A549 (cell line): Measurements from ENCODE around the gene MYO1B.

Experiments
- EHF ChIP-seq: fragments of 250-450 bp; sonication (Bioruptor Pico); IDR thresholded peaks from 2 replicates; pipeline ENCODE4 v1.5.0; 2020; ENCODE audit warnings: mild to moderate bottlenecking
- MYC ChIP-seq: IDR thresholded peaks from 2 replicates; pipeline ENCODE4 v1.6.1; 2012; ENCODE audit warnings: mild to moderate bottlenecking, inconsistent platforms, low read length, improper control_type of control experiment, borderline replicate concordance
- PHF8 ChIP-seq: fragments of 200-600 bp; sonication (generic); IDR thresholded peaks from 2 replicates; pipeline ENCODE4 v1.6.1; 2016; ENCODE audit warnings: low read depth, mild to moderate bottlenecking, antibody characterized with exemption, moderate library complexity, borderline replicate concordance
- TF ChIP-seq, protein P1 (sequence below): fragments of >200 bp; sonication (Bioruptor Twin); formaldehyde crosslinking; IDR thresholded peaks from 3 replicates; pipeline ENCODE4 v1.5.1; 2016
- TF ChIP-seq, protein P2 (sequence below): fragments of 200-600 bp; sonication (generic); IDR thresholded peaks from 2 replicates; pipeline ENCODE4 v1.6.1; 2016; ENCODE audit warnings: antibody characterized with exemption, mild to moderate bottlenecking, moderate library complexity

DNA sequence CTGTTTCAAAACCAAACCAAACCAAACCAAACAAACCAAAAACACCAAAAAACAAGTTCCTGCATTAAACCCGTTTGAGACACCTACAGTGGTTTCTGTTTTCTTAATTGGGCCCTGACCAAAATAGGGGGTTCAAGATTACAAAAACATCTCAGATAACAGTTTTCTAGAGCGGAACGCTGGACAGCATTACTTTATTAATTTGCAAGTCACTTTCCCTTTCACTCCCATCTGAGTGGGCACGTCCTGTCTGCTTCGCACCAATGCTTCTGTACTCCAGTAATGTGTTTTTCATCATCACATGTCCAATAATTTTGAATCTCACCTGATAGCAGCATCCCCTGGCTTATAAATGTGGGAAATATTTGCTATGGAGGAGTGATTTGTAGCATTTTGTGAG is 11.7 kb upstream of the MYO1B start:
- no peak for TF ChIP-seq EHF (CRISPR knock-in tag)
- TF ChIP-seq MYC: no peak
- no peak for TF ChIP-seq PHF8
- TF ChIP-seq, protein P1, sequence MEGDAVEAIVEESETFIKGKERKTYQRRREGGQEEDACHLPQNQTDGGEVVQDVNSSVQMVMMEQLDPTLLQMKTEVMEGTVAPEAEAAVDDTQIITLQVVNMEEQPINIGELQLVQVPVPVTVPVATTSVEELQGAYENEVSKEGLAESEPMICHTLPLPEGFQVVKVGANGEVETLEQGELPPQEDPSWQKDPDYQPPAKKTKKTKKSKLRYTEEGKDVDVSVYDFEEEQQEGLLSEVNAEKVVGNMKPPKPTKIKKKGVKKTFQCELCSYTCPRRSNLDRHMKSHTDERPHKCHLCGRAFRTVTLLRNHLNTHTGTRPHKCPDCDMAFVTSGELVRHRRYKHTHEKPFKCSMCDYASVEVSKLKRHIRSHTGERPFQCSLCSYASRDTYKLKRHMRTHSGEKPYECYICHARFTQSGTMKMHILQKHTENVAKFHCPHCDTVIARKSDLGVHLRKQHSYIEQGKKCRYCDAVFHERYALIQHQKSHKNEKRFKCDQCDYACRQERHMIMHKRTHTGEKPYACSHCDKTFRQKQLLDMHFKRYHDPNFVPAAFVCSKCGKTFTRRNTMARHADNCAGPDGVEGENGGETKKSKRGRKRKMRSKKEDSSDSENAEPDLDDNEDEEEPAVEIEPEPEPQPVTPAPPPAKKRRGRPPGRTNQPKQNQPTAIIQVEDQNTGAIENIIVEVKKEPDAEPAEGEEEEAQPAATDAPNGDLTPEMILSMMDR: no peak
- TF ChIP-seq, protein P2, sequence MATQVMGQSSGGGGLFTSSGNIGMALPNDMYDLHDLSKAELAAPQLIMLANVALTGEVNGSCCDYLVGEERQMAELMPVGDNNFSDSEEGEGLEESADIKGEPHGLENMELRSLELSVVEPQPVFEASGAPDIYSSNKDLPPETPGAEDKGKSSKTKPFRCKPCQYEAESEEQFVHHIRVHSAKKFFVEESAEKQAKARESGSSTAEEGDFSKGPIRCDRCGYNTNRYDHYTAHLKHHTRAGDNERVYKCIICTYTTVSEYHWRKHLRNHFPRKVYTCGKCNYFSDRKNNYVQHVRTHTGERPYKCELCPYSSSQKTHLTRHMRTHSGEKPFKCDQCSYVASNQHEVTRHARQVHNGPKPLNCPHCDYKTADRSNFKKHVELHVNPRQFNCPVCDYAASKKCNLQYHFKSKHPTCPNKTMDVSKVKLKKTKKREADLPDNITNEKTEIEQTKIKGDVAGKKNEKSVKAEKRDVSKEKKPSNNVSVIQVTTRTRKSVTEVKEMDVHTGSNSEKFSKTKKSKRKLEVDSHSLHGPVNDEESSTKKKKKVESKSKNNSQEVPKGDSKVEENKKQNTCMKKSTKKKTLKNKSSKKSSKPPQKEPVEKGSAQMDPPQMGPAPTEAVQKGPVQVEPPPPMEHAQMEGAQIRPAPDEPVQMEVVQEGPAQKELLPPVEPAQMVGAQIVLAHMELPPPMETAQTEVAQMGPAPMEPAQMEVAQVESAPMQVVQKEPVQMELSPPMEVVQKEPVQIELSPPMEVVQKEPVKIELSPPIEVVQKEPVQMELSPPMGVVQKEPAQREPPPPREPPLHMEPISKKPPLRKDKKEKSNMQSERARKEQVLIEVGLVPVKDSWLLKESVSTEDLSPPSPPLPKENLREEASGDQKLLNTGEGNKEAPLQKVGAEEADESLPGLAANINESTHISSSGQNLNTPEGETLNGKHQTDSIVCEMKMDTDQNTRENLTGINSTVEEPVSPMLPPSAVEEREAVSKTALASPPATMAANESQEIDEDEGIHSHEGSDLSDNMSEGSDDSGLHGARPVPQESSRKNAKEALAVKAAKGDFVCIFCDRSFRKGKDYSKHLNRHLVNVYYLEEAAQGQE: no peak
